Measurements from ENCODE around the gene YIF1A.

Gene YIF1A

DNA sequence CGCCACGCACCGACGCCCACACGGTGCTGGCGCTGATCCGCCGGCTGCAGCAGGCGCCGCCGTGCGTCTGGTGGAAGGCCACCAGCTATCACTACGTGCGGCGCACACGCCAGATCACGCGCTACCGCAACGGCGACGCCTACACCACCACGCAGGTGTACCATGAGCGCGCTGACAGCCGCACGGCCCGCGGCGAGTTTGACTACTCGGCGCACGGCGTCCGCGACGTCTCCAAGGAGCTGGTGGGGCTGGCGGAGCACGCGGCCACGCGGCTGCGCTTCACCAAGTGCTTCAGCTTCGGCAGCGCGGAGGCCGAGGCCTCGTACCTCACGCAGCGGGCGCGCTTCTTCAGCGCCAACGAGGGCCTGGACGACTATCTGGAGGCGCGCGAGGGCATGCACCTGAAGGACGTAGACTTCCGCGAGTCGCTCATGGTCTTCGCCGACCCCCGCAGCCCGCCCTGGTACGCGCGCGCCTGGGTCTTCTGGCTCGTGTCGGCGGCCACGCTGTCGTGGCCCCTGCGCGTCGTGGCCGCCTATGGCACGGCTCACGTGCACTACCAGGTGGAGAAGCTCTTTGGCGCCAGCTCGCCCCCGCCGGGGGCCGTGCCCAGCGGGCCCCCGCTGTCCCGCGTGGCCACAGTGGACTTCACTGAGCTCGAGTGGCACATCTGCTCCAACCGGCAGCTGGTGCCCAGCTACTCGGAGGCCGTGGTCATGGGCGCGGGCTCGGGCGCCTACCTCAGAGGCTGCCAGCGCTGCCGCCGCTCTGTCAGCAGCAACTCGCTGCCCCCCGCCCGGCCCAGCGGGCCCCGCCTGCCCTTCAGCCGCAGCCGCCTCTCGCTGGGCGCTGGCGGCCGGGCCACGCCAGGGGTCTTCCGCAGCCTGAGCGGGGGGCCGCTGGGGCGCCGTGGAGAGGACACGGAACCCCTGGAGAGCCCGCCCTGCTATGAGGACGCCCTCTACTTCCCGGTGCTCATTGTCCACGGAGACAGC lies 6.0 kb upstream of the YIF1A start:
- Histone ChIP-seq H3K27me3 (ENCODE audit: control insufficient read depth, insufficient read depth, low read length) (no peaks in the 10 kb centered on the region), H3K4me2 (ENCODE audit: low read length) (no peak overlapping the region), H2AFZ (no peak overlapping the region), H3K4me3 (ENCODE audit: low read depth, low read length) (no peak overlapping the region), H3K36me3 (ENCODE audit: control insufficient read depth, insufficient read depth, low read length) (no peaks in the 10 kb centered on the region), H3K4me1 (no peaks in the 10 kb centered on the region), H3K9ac (no peak overlapping the region), H3K79me2 (no peaks in the 10 kb centered on the region), H3K27ac (no peak overlapping the region), H3K9me3 (ENCODE audit: control insufficient read depth, low read length) (no peaks in the 10 kb centered on the region)
- TF ChIP-seq, protein P1, sequence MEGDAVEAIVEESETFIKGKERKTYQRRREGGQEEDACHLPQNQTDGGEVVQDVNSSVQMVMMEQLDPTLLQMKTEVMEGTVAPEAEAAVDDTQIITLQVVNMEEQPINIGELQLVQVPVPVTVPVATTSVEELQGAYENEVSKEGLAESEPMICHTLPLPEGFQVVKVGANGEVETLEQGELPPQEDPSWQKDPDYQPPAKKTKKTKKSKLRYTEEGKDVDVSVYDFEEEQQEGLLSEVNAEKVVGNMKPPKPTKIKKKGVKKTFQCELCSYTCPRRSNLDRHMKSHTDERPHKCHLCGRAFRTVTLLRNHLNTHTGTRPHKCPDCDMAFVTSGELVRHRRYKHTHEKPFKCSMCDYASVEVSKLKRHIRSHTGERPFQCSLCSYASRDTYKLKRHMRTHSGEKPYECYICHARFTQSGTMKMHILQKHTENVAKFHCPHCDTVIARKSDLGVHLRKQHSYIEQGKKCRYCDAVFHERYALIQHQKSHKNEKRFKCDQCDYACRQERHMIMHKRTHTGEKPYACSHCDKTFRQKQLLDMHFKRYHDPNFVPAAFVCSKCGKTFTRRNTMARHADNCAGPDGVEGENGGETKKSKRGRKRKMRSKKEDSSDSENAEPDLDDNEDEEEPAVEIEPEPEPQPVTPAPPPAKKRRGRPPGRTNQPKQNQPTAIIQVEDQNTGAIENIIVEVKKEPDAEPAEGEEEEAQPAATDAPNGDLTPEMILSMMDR (IDR thresholded peaks at IDR 0.05): no peak

GRCh38 chr11:66293777-66294625 lies 5.1 kb upstream of the YIF1A start:
- Histone ChIP-seq H3K36me3 (ENCODE audit: control insufficient read depth, insufficient read depth, low read length) (no peaks in the 10 kb centered on the region), H2AFZ (no peak overlapping the region), H3K27ac (no peak overlapping the region), H3K4me1 (no peaks in the 10 kb centered on the region), H3K9me3 (ENCODE audit: control insufficient read depth, low read length) (no peaks in the 10 kb centered on the region), H3K4me3 (ENCODE audit: low read depth, low read length) (no peak overlapping the region), H3K27me3 (ENCODE audit: control insufficient read depth, insufficient read depth, low read length) (no peaks in the 10 kb centered on the region), H3K79me2 (no peaks in the 10 kb centered on the region), H3K4me2 (ENCODE audit: low read length) (no peak overlapping the region), H3K9ac (no peak overlapping the region)
- TF ChIP-seq, protein P1 (IDR thresholded peaks at IDR 0.05): no peak

- H3K4me3 ChIP-seq (ENCODE audit: low read depth, low read length): no peak overlapping the region
- no peaks in the 10 kb centered on the region for H3K36me3 ChIP-seq (ENCODE audit: control insufficient read depth, insufficient read depth, low read length)
- TF ChIP-seq, protein P1 (IDR thresholded peaks at IDR 0.05): no peak
- no peaks in the 10 kb centered on the region for H3K27me3 ChIP-seq (ENCODE audit: control insufficient read depth, insufficient read depth, low read length)
- no peak overlapping the region for H2AFZ ChIP-seq
- no peak overlapping the region for H3K27ac ChIP-seq
- no peaks in the 10 kb centered on the region for H3K9me3 ChIP-seq (ENCODE audit: control insufficient read depth, low read length)
- H3K79me2 ChIP-seq: no peaks in the 10 kb centered on the region
- H3K4me2 ChIP-seq (ENCODE audit: low read length): no peak overlapping the region
- no peaks in the 10 kb centered on the region for H3K4me1 ChIP-seq
- no peak overlapping the region for H3K9ac ChIP-seq
Measured at GRCh38 chr11:66293352-66293751, 4.4 kb upstream of the YIF1A start.

- peak overlapping the region; percentile 73 for H2AFZ ChIP-seq
- TF ChIP-seq, protein P1 (IDR thresholded peaks at IDR 0.05): no peak
- H3K27me3 ChIP-seq (ENCODE audit: control insufficient read depth, insufficient read depth, low read length): no peaks in the 10 kb centered on the region
- H3K9me3 ChIP-seq (ENCODE audit: control insufficient read depth, low read length): no peaks in the 10 kb centered on the region
- no peaks in the 10 kb centered on the region for H3K36me3 ChIP-seq (ENCODE audit: control insufficient read depth, insufficient read depth, low read length)
- H3K27ac ChIP-seq: no peak overlapping the region
- no peaks in the 10 kb centered on the region for H3K79me2 ChIP-seq
- H3K4me1 ChIP-seq: no peaks in the 10 kb centered on the region
- H3K9ac ChIP-seq: no peak overlapping the region
- H3K4me3 ChIP-seq (ENCODE audit: low read depth, low read length): no peak overlapping the region
- no peak overlapping the region for H3K4me2 ChIP-seq (ENCODE audit: low read length)
Measured at GRCh38 chr11:66292543-66293332, 3.8 kb upstream of the YIF1A start.

All from parathyroid adenoma (tissue), 2 donors.